Adrenal gland (tissue), 5 donors: ENCODE results near the gene FAXDC2.

Source experiments
- POLR2A ChIP-seq, 2 donors: fragments of 450-650 bp; IDR thresholded peaks; one replicate each; pipeline ENCODE4 v1.6.1; 2017; ENCODE audit warnings: antibody characterized with exemption in 2 of 2, mild to moderate bottlenecking in 2 of 2, moderate library complexity in 1 of 2
- TF ChIP-seq, protein P1 (sequence below), 6 experiments: fragments of 450-650 bp in 4 of 6; fragments of 200-600 bp in 2 of 6; sonication (generic) in 1 of 6; IDR thresholded peaks; 1 replicate in 5 of 6; 2 replicates in 1 of 6; pipeline versions ENCODE4 v1.5.1 to v1.8.0; 2016 to 2021; ENCODE audit warnings: antibody characterized with exemption in 6 of 6, mild to moderate bottlenecking in 2 of 6, moderate library complexity in 1 of 6
- donor health status: DM: no; HTN: no; CAD: no.

DNA sequence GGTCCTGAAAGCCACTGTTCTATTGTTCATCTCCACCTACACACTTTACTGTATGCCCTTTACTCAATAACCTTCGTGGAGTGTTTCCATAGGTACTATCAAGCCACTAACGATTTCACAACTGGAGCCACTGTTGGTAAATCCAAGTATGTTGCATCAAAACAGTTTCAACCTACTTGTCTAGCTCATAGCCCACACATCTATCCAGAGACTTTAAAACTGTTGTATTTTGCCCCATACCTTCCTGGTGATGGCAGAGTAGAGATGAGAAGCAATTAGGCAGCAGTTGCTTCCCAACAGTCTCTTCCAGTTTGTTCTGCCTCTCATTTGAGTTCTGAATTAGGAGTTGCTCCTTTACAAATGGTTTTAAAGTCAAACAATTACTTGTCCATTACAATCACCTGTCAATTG lies 607 bp downstream of the FAXDC2 start:
- TF ChIP-seq, protein P1, sequence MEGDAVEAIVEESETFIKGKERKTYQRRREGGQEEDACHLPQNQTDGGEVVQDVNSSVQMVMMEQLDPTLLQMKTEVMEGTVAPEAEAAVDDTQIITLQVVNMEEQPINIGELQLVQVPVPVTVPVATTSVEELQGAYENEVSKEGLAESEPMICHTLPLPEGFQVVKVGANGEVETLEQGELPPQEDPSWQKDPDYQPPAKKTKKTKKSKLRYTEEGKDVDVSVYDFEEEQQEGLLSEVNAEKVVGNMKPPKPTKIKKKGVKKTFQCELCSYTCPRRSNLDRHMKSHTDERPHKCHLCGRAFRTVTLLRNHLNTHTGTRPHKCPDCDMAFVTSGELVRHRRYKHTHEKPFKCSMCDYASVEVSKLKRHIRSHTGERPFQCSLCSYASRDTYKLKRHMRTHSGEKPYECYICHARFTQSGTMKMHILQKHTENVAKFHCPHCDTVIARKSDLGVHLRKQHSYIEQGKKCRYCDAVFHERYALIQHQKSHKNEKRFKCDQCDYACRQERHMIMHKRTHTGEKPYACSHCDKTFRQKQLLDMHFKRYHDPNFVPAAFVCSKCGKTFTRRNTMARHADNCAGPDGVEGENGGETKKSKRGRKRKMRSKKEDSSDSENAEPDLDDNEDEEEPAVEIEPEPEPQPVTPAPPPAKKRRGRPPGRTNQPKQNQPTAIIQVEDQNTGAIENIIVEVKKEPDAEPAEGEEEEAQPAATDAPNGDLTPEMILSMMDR (IDR thresholded peaks at IDR 0.05), result no peak
- TF ChIP-seq POLR2A (IDR thresholded peaks at IDR 0.05), result no peak
